GM20431 (cell line): ENCODE data around the gene SLC19A3.

Experiments used
- in situ Hi-C: fragments of 300-500 bp; cut with MseI, MboI; formaldehyde crosslinking; loops from one replicate; pipeline ENCODE4 v1.15.0; 2020; ENCODE audit warnings: low sequenced_read_pairs; ENCODE audit not compliant: unreplicated experiment

Gene SLC19A3

DNA sequence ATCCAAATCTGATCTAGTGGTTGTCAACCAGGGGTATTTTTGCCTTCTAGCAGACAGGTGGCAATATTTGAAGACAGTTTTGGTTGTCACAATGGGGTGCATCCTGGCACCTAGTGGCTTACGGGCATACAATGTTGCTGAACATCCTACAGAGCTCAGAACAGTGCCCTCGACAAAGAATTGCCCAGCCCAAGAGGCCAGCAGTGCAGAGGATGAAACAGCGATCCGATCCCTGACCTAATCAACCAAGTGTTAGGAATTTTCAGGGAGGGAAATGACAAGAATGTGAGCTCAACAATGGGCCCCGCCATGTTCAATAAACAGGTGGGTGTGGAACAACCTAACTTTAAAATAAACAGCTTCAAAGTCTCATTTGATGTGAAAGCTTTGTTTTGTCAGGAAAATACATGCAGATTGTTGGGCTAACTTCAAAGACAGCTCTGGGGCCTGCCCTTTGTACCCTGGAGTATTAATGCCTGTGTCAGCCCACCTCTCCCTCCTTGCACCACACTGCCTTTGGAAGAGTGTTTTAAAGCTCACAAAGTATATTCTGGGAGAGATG lies 73.8 kb downstream of the SLC19A3 start:
- in situ Hi-C loops: no loop called here

DNA sequence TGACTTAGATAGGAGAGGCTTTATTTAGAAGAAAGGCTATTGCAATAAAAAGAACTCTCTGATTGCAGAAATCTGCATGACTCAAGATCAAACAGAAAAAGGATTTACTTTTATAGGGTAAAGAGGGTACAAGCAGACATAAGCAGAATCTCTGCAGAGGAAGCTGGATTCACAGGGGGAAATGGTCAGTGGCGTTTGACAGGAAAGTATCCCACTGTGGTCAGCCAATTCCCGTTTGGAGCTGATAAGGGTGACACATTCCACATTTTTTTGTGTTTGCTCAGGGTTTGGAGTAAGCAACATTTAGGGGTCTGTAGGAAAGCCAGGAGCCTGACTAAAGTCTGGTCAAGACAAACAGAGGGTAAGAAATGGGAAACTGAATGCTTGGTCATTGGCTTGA lies 75.2 kb downstream of the SLC19A3 start:
- in situ Hi-C loops: no loop called here

DNA sequence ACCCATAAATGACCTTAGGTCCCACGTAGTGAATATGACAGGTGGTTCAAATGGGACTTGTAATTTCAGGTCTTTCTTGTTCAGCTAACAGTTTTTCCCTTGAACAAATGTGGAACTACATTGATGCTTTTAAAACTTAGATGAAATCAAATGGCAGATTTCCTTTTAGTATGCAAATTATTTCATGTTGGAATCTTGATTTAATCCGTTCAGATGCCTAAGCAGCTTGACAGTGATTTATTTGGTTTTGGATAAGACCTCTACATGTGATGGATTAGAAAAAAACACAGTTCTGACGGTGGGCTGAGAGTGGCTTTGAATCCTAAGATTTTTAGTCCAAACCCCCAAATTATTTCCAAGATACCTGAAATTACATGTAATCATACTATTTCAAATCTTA lies 83.6 kb downstream of the SLC19A3 start:
- in situ Hi-C loops: no loop called here
